ENCODE data around the gene ELOVL7. TPM values are rescaled to one million over a fixed set of nuclear protein-coding genes. Genes with fewer than 3 reads are reported as not detected.
"Not testable (repeated sequence)": the region's sequence is repeated elsewhere in the genome, so short reads cannot be mapped to it uniquely, and the experiment has no call there.

The ELOVL7 gene
- total RNA-seq, result 0.68 and 0.90 TPM in 2 replicates

- Mint-ChIP-seq H3K9me3 (no peaks in the 10 kb centered on the region), H3K27ac (no peak within 1 kb of the TSS), H3K4me3 (ENCODE audit: low read depth) (peak within 1 kb of the TSS; percentile 79), H3K27me3 (ENCODE audit: low read depth) (peaks cover 50% of the 10 kb centered on the region), H3K36me3 (ENCODE audit: low read depth) (no peaks in the 10 kb centered on the region), H3K4me1 (ENCODE audit: low read depth) (peaks cover 12% of the 10 kb centered on the region)
- intact Hi-C loops (cut with micrococcal nuclease), result loop anchor here (5.0 kb wide), 1 partner anchor 142 kb away; the partner anchor contains the start of gene DEPDC1B
- DNase-seq (ENCODE audit: low spot score), result peak; percentile 38
Observed at GRCh38 chr5:60843936-60844905, at the start of gene ELOVL7. TSS of gene ELOVL7 (minus strand) at chr5:60844269. CDS start at chr5:60787397, 56,872 bp downstream.

GRCh38 chr5:60893521-60893920, 49.5 kb upstream of the ELOVL7 start:
- no peaks in the 10 kb centered on the region for H3K9me3 Mint-ChIP-seq
- peaks cover 25% of the 10 kb centered on the region for H3K36me3 Mint-ChIP-seq (ENCODE audit: low read depth)
- no peak overlapping the region for H3K4me3 Mint-ChIP-seq (ENCODE audit: low read depth)
- H3K4me1 Mint-ChIP-seq (ENCODE audit: low read depth), result peaks cover 3% of the 10 kb centered on the region
- DNase-seq (ENCODE audit: low spot score), result no peak
- no peak overlapping the region for H3K27ac Mint-ChIP-seq
- intact Hi-C loops (cut with micrococcal nuclease), result no loop called here
- no peaks in the 10 kb centered on the region for H3K27me3 Mint-ChIP-seq (ENCODE audit: low read depth)

- Mint-ChIP-seq H3K27ac (no peak overlapping the region), H3K4me3 (ENCODE audit: low read depth) (no peak overlapping the region), H3K27me3 (ENCODE audit: low read depth) (no peaks in the 10 kb centered on the region), H3K9me3 (no peaks in the 10 kb centered on the region), H3K36me3 (ENCODE audit: low read depth) (peaks cover 21% of the 10 kb centered on the region), H3K4me1 (ENCODE audit: low read depth) (peaks cover 5% of the 10 kb centered on the region)
- intact Hi-C loops (cut with micrococcal nuclease), result no loop called here
- no peak for DNase-seq (ENCODE audit: low spot score)
Observed at GRCh38 chr5:60891667-60892066, 47.6 kb upstream of the ELOVL7 start.

- intact Hi-C loops (cut with micrococcal nuclease), result no loop called here
- no peak overlapping the region for H3K4me3 Mint-ChIP-seq (ENCODE audit: low read depth)
- H3K36me3 Mint-ChIP-seq (ENCODE audit: low read depth), result peaks cover 7% of the 10 kb centered on the region
- no peak overlapping the region for H3K27ac Mint-ChIP-seq
- no peak for DNase-seq (ENCODE audit: low spot score)
- H3K9me3 Mint-ChIP-seq, result no peaks in the 10 kb centered on the region
- H3K4me1 Mint-ChIP-seq (ENCODE audit: low read depth), result peaks cover 5% of the 10 kb centered on the region
- H3K27me3 Mint-ChIP-seq (ENCODE audit: low read depth), result no peaks in the 10 kb centered on the region
Observed at GRCh38 chr5:60888359-60889061, 44.4 kb upstream of the ELOVL7 start.

- Mint-ChIP-seq H3K4me3 (ENCODE audit: low read depth) (no peak overlapping the region), H3K27ac (no peak overlapping the region), H3K27me3 (ENCODE audit: low read depth) (no peaks in the 10 kb centered on the region), H3K36me3 (ENCODE audit: low read depth) (peaks cover 2% of the 10 kb centered on the region), H3K4me1 (ENCODE audit: low read depth) (peaks cover 5% of the 10 kb centered on the region), H3K9me3 (no peaks in the 10 kb centered on the region)
- intact Hi-C loops (cut with micrococcal nuclease), result no loop called here
- DNase-seq (ENCODE audit: low spot score), result no peak
Observed at GRCh38 chr5:60887746-60888145, 43.7 kb upstream of the ELOVL7 start.

GRCh38 chr5:60887096-60887495, 43.0 kb upstream of the ELOVL7 start:
- DNase-seq (ENCODE audit: low spot score), result no peak
- no peaks in the 10 kb centered on the region for H3K27me3 Mint-ChIP-seq (ENCODE audit: low read depth)
- no peaks in the 10 kb centered on the region for H3K9me3 Mint-ChIP-seq
- H3K4me1 Mint-ChIP-seq (ENCODE audit: low read depth), result peaks cover 5% of the 10 kb centered on the region
- H3K4me3 Mint-ChIP-seq (ENCODE audit: low read depth), result no peak overlapping the region
- no peak overlapping the region for H3K27ac Mint-ChIP-seq
- intact Hi-C loops (cut with micrococcal nuclease), result no loop called here
- peaks cover 3% of the 10 kb centered on the region for H3K36me3 Mint-ChIP-seq (ENCODE audit: low read depth)

- Mint-ChIP-seq H3K36me3 (ENCODE audit: low read depth) (peaks cover 7% of the 10 kb centered on the region), H3K4me1 (ENCODE audit: low read depth) (peaks cover 5% of the 10 kb centered on the region), H3K4me3 (ENCODE audit: low read depth) (no peak overlapping the region), H3K27me3 (ENCODE audit: low read depth) (no peaks in the 10 kb centered on the region), H3K9me3 (no peaks in the 10 kb centered on the region), H3K27ac (no peak overlapping the region)
- intact Hi-C loops (cut with micrococcal nuclease), result no loop called here
- DNase-seq (ENCODE audit: low spot score), result no peak
Observed at GRCh38 chr5:60886158-60886557, 42.1 kb upstream of the ELOVL7 start.

- Mint-ChIP-seq H3K9me3 (peaks cover 9% of the 10 kb centered on the region), H3K27me3 (ENCODE audit: low read depth) (no peaks in the 10 kb centered on the region), H3K4me1 (ENCODE audit: low read depth) (peaks cover under 1% of the 10 kb centered on the region), H3K27ac (no peak overlapping the region), H3K4me3 (ENCODE audit: low read depth) (no peak overlapping the region), H3K36me3 (ENCODE audit: low read depth) (peaks cover 7% of the 10 kb centered on the region)
- no peak for DNase-seq (ENCODE audit: low spot score)
- intact Hi-C loops (cut with micrococcal nuclease), result loop anchor here (1.0 kb wide), 1 partner anchor 206 kb away; no protein-coding TSS in a partner anchor
Observed at GRCh38 chr5:60883229-60883628, 39.2 kb upstream of the ELOVL7 start.

GRCh38 chr5:60872892-60873291, 28.8 kb upstream of the ELOVL7 start:
- H3K4me3 Mint-ChIP-seq (ENCODE audit: low read depth), result no peak overlapping the region
- H3K27me3 Mint-ChIP-seq (ENCODE audit: low read depth), result no peaks in the 10 kb centered on the region

GRCh38 chr5:60870857-60871256, 26.8 kb upstream of the ELOVL7 start:
- Mint-ChIP-seq H3K4me3 (ENCODE audit: low read depth) (no peak overlapping the region), H3K27me3 (ENCODE audit: low read depth) (no peaks in the 10 kb centered on the region)
- intact Hi-C loops (cut with micrococcal nuclease), result no loop called here

More at GRCh38 chr5:60872892-60873291, 28.8 kb upstream of the ELOVL7 start:
- Mint-ChIP-seq H3K36me3 (ENCODE audit: low read depth) (peaks cover 2% of the 10 kb centered on the region), H3K27ac (no peak overlapping the region), H3K4me1 (ENCODE audit: low read depth) (no peaks in the 10 kb centered on the region), H3K9me3 (peaks cover 29% of the 10 kb centered on the region)
- intact Hi-C loops (cut with micrococcal nuclease), result no loop called here
- DNase-seq (ENCODE audit: low spot score), result no peak

GRCh38 chr5:60860572-60860971, 16.5 kb upstream of the ELOVL7 start:
- H3K4me3 Mint-ChIP-seq (ENCODE audit: low read depth); DNase-seq (ENCODE audit: low spot score); H3K4me1 Mint-ChIP-seq (ENCODE audit: low read depth); intact Hi-C loops (cut with micrococcal nuclease); H3K9me3 Mint-ChIP-seq; H3K27me3 Mint-ChIP-seq (ENCODE audit: low read depth); H3K36me3 Mint-ChIP-seq (ENCODE audit: low read depth); H3K27ac Mint-ChIP-seq: not testable (repeated sequence)

More at GRCh38 chr5:60870857-60871256, 26.8 kb upstream of the ELOVL7 start:
- no peaks in the 10 kb centered on the region for H3K4me1 Mint-ChIP-seq (ENCODE audit: low read depth)
- no peak for DNase-seq (ENCODE audit: low spot score)
- peaks cover 2% of the 10 kb centered on the region for H3K36me3 Mint-ChIP-seq (ENCODE audit: low read depth)
- no peak overlapping the region for H3K27ac Mint-ChIP-seq
- H3K9me3 Mint-ChIP-seq, result peaks cover 28% of the 10 kb centered on the region

- no peak overlapping the region for H3K4me3 Mint-ChIP-seq (ENCODE audit: low read depth)
- DNase-seq (ENCODE audit: low spot score), result no peak
- H3K36me3 Mint-ChIP-seq (ENCODE audit: low read depth), result no peaks in the 10 kb centered on the region
- intact Hi-C loops (cut with micrococcal nuclease), result no loop called here
- H3K27ac Mint-ChIP-seq, result no peak overlapping the region
- no peaks in the 10 kb centered on the region for H3K27me3 Mint-ChIP-seq (ENCODE audit: low read depth)
- peaks cover 3% of the 10 kb centered on the region for H3K9me3 Mint-ChIP-seq
- no peaks in the 10 kb centered on the region for H3K4me1 Mint-ChIP-seq (ENCODE audit: low read depth)
Observed at GRCh38 chr5:60856066-60856465, 12.0 kb upstream of the ELOVL7 start.

GRCh38 chr5:60852940-60853339, 8.9 kb upstream of the ELOVL7 start:
- H3K36me3 Mint-ChIP-seq (ENCODE audit: low read depth), result no peaks in the 10 kb centered on the region
- no peaks in the 10 kb centered on the region for H3K4me1 Mint-ChIP-seq (ENCODE audit: low read depth)
- no peak overlapping the region for H3K27ac Mint-ChIP-seq
- H3K9me3 Mint-ChIP-seq, result no peaks in the 10 kb centered on the region
- no peak for DNase-seq (ENCODE audit: low spot score)
- H3K4me3 Mint-ChIP-seq (ENCODE audit: low read depth), result no peak overlapping the region
- H3K27me3 Mint-ChIP-seq (ENCODE audit: low read depth), result no peaks in the 10 kb centered on the region
- intact Hi-C loops (cut with micrococcal nuclease), result no loop called here

Measured in activated T-helper 2 cell treated with anti-CD3 and anti-CD28 coated beads, Interferon-gamma antibody, Interleukin-2, Interleukin-4, amounts not matched to agents 10 μg/mL and 5 μg/mL and 100 μg/mL, durations not matched to agents 14 hours and 24 hours and 36 hours (primary cell).